Activated T-helper 1 cell treated with anti-CD3 and anti-CD28 coated beads, Interleukin-12 subunit alpha, Interleukin-12 subunit beta, Interleukin-2, Interleukin-4 antibody, amounts not matched to agents 30 ng/mL and 10 ng/mL and 1 ng/mL, durations not matched to agents 14 hours and 24 hours and 36 hours (primary cell): ENCODE measurements around the gene TRIM63. TPM values are rescaled to one million over a fixed set of nuclear protein-coding genes. Genes with fewer than 3 reads are reported as not detected.
"Not testable (repeated sequence)": the region's sequence is repeated elsewhere in the genome, so short reads cannot be mapped to it uniquely, and the experiment has no call there.

Experiments used
- DNase-seq: peaks from one replicate; pipeline ENCODE4 v3.0.0; 2021; ENCODE audit warnings: low spot score
- H3K27ac Mint-ChIP-seq: one replicate; pipeline ENCODE4 v1.8.0; 2021; ENCODE audit warnings: mild to moderate bottlenecking, mixed read lengths
- H3K27me3 Mint-ChIP-seq: one replicate; pipeline ENCODE4 v1.8.0; 2022; ENCODE audit warnings: mild to moderate bottlenecking, moderate library complexity, mixed read lengths; ENCODE audit not compliant: insufficient read depth
- H3K36me3 Mint-ChIP-seq: one replicate; pipeline ENCODE4 v1.8.0; 2021; ENCODE audit warnings: low read depth, mixed read lengths
- H3K4me1 Mint-ChIP-seq: one replicate; pipeline ENCODE4 v1.8.0; 2021; ENCODE audit warnings: low read depth, mixed read lengths
- H3K4me3 Mint-ChIP-seq: one replicate; pipeline ENCODE4 v1.8.0; 2021; ENCODE audit warnings: mild to moderate bottlenecking, moderate library complexity, mixed read lengths
- H3K9me3 Mint-ChIP-seq: one replicate; pipeline ENCODE4 v1.8.0; 2021; ENCODE audit warnings: mixed read lengths
- intact Hi-C: fragments of 100-400 bp; cut with micrococcal nuclease; formaldehyde crosslinking; loops from one replicate; pipeline ENCODE4 v1.15.1; 2024
- total RNA-seq: library from RNA; stranded (reverse); gene quantifications from 2 replicates; pipeline ENCODE4 v1.2.3, GENCODE V29; 2022

TRIM63 gene
- total RNA-seq = not detected in 2 replicates

DNA sequence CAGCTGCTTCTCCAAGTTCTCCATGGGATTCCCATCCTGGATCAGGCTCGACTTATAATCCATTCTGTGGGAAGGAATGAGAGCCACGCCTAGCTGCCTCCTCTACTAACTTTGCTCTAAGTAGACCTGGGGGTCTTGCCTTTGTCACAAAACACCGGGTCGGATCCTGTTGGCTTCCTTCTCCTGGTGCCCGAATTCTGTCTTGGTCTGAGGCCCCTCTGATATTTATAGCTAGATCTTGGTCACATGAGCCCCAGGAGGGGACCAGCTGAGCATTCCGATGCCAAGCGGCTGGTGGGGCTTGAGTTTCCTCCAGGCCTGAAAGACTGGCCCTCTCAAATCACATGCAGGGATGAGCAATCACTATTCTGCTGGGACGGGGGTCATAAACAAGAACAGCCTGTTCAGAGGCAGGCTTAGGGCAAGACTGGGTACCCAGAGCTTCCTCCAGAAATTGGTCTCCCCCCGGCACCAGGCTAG is at the start of gene TRIM63:
Gene TRIM63 (minus strand): TSS at position 199 of the 480 bp plus-strand sequence. CDS start 136 bp downstream, at position 63.
- Mint-ChIP-seq H3K4me1 (no peaks in the 10 kb centered on the region), H3K4me3 (no peak within 1 kb of the TSS), H3K27me3 (peaks cover 7% of the 10 kb centered on the region), H3K36me3 (no peaks in the 10 kb centered on the region), H3K27ac (no peak within 1 kb of the TSS), H3K9me3 (no peaks in the 10 kb centered on the region)
- no peak for DNase-seq
- intact Hi-C loops = no loop called here

GRCh38 chr1:26114165-26114927 is 46.9 kb upstream of the TRIM63 start:
- no peaks in the 10 kb centered on the region for H3K9me3 Mint-ChIP-seq
- peaks cover 25% of the 10 kb centered on the region for H3K36me3 Mint-ChIP-seq
- DNase-seq = no peak
- no peak overlapping the region for H3K27ac Mint-ChIP-seq
- H3K27me3 Mint-ChIP-seq = no peaks in the 10 kb centered on the region
- H3K4me3 Mint-ChIP-seq = no peak overlapping the region
- H3K4me1 Mint-ChIP-seq = peaks cover 55% of the 10 kb centered on the region
- intact Hi-C loops = loop anchor here (5.0 kb wide), 1 partner anchor 207 kb away; the partner anchor contains the start of gene STMN1

- Mint-ChIP-seq H3K27me3 (no peaks in the 10 kb centered on the region), H3K36me3 (peaks cover 14% of the 10 kb centered on the region), H3K9me3 (no peaks in the 10 kb centered on the region), H3K4me3 (peak overlapping the region; percentile 96), H3K27ac (peak overlapping the region; percentile 92), H3K4me1 (peaks cover 36% of the 10 kb centered on the region)
- intact Hi-C loops = loop anchor here (1.0 to 5.0 kb wide), 2 partner anchors 11 to 205 kb away; partner anchors contain the start of gene STMN1
- no peak for DNase-seq
Observed at GRCh38 chr1:26112407-26112775, 45.0 kb upstream of the TRIM63 start.

- H3K9me3 Mint-ChIP-seq = no peaks in the 10 kb centered on the region
- peak within 1 kb of the TSS; percentile 96 for H3K4me3 Mint-ChIP-seq
- H3K36me3 Mint-ChIP-seq = peaks cover 12% of the 10 kb centered on the region
- DNase-seq = peak; percentile 91
- intact Hi-C loops = loop anchor here (1.0 to 5.0 kb wide), 11 partner anchors 12 to 361 kb away; partner anchors contain the start of genes CEP85, DHDDS, HMGN2 and PAFAH2
- peak within 1 kb of the TSS; percentile 92 for H3K27ac Mint-ChIP-seq
- no peaks in the 10 kb centered on the region for H3K27me3 Mint-ChIP-seq
- H3K4me1 Mint-ChIP-seq = peaks cover 36% of the 10 kb centered on the region
Observed at GRCh38 chr1:26111530-26112406, 44.3 kb upstream of the TRIM63 start, which contains the start of gene PDIK1L. PDIK1L (plus strand) TSS chr1:26111824; CDS start chr1:26114309, 2,485 bp downstream.

DNA sequence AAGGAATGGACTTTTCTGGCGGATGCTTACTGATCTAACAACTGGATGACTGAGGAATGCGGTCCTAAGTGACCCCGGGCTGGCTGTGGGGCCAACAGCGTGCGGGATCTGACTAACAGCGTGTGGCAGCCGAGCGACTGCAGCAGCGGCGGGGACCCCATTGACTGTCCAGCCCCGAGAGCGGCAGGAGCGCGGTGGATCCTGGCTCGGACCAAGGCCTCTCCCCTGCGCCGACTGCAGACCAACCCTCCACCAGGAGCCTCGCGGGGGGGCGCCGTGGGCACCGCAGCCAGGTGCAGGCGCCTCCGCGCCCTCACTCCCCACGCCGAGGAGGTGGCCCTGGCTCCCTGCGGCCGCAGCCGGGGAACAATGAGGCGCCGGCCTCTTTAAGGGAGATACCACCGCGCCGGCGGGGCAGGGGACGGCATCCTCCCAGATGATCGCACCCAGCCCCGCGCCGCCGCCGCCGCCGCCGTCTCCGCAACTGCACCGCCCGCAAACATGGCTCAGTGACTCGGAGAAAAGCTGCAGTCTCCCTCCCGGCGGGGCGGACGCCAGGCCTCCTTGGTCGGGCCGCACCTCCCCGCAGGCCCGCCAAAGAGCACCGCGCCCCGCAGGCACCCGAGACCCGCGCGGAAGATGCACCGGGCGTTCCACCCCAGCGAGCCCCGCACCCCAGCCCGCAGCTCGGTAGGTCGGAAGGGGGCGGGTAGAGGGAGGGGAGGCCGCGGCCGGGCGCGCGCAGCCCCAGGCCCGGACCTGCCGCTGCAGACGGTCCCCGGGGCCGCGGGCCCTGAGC is 43.5 kb upstream of the TRIM63 start:
- peaks cover 12% of the 10 kb centered on the region for H3K36me3 Mint-ChIP-seq
- intact Hi-C loops = loop anchor here (1.0 to 5.0 kb wide), 10 partner anchors 15 to 361 kb away; partner anchors contain the start of genes CEP85, DHDDS, HMGN2 and PAFAH2
- DNase-seq = peak; percentile 73
- H3K27ac Mint-ChIP-seq = peak overlapping the region; percentile 79
- no peaks in the 10 kb centered on the region for H3K9me3 Mint-ChIP-seq
- no peaks in the 10 kb centered on the region for H3K27me3 Mint-ChIP-seq
- peak overlapping the region; percentile 90 for H3K4me3 Mint-ChIP-seq
- H3K4me1 Mint-ChIP-seq = peaks cover 36% of the 10 kb centered on the region

DNA sequence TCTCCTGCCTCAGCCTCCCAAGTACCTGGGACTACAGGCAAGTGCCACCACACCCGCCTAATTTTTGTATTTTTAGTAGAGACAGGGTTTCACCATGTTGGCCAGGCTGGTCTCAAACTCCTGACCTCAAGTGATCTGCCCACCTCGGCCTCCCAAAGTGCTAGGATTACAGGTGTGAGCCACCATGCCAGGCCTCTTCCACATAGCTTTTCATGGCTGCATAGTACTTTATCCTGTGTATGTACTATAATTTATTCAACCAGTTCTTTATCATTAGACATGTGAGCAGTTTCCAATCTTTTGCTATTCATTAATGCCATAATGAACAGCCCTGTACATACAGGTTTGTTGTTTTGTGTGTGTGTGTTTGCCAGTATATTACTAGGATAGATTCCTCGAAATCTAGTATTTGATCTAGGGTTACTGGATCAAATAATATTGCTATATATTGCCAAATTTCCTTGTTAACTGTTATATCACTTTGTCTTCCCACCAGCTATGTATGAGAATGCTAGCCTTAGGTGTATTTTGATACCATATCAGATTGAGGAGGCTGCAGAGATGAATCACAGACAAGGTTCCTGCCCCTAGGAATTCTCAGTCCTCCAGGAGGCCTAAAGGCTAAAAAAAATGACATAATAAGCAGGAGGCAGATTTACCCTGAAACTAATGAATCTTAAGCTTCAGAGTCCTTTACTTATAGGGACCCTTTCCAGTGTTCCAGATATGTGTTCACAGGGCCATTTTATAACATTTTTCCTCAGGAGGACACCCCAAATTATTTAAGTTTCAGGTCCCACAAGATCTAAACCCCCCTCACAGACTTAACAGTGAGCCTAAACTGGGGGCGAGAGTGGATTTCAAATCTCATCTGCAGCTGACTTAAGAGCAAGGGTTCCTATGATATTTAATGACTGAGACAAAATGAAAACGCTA is 42.1 kb upstream of the TRIM63 start:
- DNase-seq = no peak
- intact Hi-C loops = loop anchor here (2.0 to 5.0 kb wide), 3 partner anchors 75 to 202 kb away; partner anchors contain the start of gene STMN1
- H3K27me3 Mint-ChIP-seq = peaks cover 5% of the 10 kb centered on the region
- H3K4me3 Mint-ChIP-seq = peak overlapping the region; percentile 90
- peak overlapping the region; percentile 79 for H3K27ac Mint-ChIP-seq
- H3K4me1 Mint-ChIP-seq = peaks cover 41% of the 10 kb centered on the region
- H3K9me3 Mint-ChIP-seq = no peaks in the 10 kb centered on the region
- peaks cover 10% of the 10 kb centered on the region for H3K36me3 Mint-ChIP-seq

- not testable (repeated sequence) for H3K4me3 Mint-ChIP-seq, H3K27ac Mint-ChIP-seq, H3K36me3 Mint-ChIP-seq, H3K9me3 Mint-ChIP-seq, H3K27me3 Mint-ChIP-seq, DNase-seq
- peaks cover 16% of the 10 kb centered on the region for H3K4me1 Mint-ChIP-seq
- intact Hi-C loops = loop anchor here (1.0 kb wide), 5 partner anchors 40 to 286 kb away; partner anchors contain the start of gene CEP85
Observed at GRCh38 chr1:26105226-26105548, 37.8 kb upstream of the TRIM63 start.

- no peak for DNase-seq
- Mint-ChIP-seq H3K27me3 (peaks cover 9% of the 10 kb centered on the region), H3K4me1 (peaks cover 14% of the 10 kb centered on the region), H3K36me3 (no peaks in the 10 kb centered on the region), H3K27ac (no peak overlapping the region), H3K9me3 (no peaks in the 10 kb centered on the region), H3K4me3 (no peak overlapping the region)
- intact Hi-C loops = no loop called here
Observed at GRCh38 chr1:26102526-26102925, 35.1 kb upstream of the TRIM63 start.

DNA sequence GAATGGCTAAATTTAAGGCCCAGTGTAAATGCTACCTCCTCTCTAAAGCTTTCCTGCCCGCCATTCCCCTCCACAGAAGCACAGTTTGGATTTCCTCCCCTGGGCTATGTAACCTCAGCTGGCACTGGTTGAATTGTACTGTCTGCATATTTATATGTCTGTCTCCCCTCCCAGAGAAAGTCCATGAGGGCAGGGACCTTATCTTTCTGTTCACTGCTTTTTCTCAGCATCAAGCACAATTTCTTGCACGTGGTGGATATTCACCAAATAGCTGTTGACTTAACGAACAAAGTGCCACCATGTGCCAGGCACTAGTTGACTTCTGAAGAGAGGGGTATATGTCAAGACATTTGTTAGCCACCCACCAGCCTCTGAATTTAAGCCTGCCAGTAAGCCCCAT is 34.7 kb upstream of the TRIM63 start:
- Mint-ChIP-seq H3K27me3 (peaks cover 9% of the 10 kb centered on the region), H3K4me1 (peaks cover 14% of the 10 kb centered on the region), H3K27ac (no peak overlapping the region), H3K36me3 (no peaks in the 10 kb centered on the region), H3K9me3 (no peaks in the 10 kb centered on the region), H3K4me3 (no peak overlapping the region)
- intact Hi-C loops = no loop called here
- no peak for DNase-seq

DNA sequence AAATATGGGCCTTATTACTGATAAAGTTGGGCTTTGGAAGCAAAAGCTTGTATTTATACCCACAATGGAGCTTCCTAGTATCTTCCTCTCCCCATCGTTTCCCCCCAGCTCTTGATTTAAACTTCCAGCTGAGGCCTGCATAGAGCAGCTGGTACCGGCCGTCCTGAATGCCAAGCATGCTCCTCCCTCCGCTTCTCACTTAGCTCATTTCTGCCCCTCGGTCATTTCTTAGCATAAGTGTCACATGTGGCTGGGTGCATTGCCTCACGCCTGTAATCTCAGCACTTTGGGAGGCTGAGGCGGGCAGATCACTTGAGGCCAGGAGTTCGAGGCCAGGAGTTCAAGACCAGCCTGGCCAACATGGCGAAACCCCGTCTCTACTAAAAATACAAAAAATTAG is 32.8 kb upstream of the TRIM63 start:
- Mint-ChIP-seq H3K27me3 (peaks cover 20% of the 10 kb centered on the region), H3K4me1 (peaks cover 12% of the 10 kb centered on the region), H3K27ac (peak overlapping the region; percentile 65)
- DNase-seq, H3K36me3 Mint-ChIP-seq, H3K9me3 Mint-ChIP-seq, intact Hi-C loops, H3K4me3 Mint-ChIP-seq: not testable (repeated sequence)

DNA sequence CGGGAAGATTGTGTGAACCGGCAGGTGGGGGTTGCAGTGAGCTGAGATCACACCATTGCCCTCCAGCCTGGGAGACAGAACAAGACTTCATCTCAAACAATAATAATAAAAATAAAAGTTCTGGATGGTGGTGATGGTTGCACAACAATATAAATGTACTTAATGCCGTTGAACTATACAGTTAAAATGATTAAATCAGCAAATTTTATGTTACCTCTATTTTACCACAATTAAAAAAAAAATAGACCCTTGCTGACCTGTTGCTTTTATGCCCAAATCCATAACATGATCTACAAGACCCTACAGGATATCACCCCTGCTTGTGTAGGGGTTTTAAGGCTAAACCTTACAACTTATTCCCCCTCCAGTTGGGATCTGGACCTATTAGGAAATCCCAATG is 32.4 kb upstream of the TRIM63 start:
- peaks cover 17% of the 10 kb centered on the region for H3K27me3 Mint-ChIP-seq
- no peak for DNase-seq
- peaks cover 8% of the 10 kb centered on the region for H3K4me1 Mint-ChIP-seq
- H3K9me3 Mint-ChIP-seq = no peaks in the 10 kb centered on the region
- no peak overlapping the region for H3K27ac Mint-ChIP-seq
- H3K36me3 Mint-ChIP-seq = no peaks in the 10 kb centered on the region
- no peak overlapping the region for H3K4me3 Mint-ChIP-seq
- intact Hi-C loops = no loop called here
